ENCODE data around the gene FHL2. TPM values are rescaled to one million over a fixed set of nuclear protein-coding genes. Genes with fewer than 3 reads are reported as not detected.

FHL2 gene, protein sequence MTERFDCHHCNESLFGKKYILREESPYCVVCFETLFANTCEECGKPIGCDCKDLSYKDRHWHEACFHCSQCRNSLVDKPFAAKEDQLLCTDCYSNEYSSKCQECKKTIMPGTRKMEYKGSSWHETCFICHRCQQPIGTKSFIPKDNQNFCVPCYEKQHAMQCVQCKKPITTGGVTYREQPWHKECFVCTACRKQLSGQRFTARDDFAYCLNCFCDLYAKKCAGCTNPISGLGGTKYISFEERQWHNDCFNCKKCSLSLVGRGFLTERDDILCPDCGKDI
- total RNA-seq, result 27.5 TPM
- 10 to 100 TPM; 31.2 to 63.5 (median 42.9) TPM for polyA plus RNA-seq (ENCODE audit: insufficient read depth in 1 of 8, insufficient read length in 8 of 8, low replicate concordance in 1 of 8)
- long read RNA-seq, donor 1, partial matches to known transcripts, result 0 of 4 reads
- long read RNA-seq, donor 1, other reads (novel, unspliced or antisense), result 0 of 4 reads
- long read RNA-seq, donor 2, partial matches to known transcripts, result 0 of 3 reads
- long read RNA-seq, donor 2, other reads (novel, unspliced or antisense), result 0 of 3 reads
- long read RNA-seq, donor 3, transcript FHL2-205 (6 exons, 1,531 nt), result minor isoform, 10 of 28 reads
- long read RNA-seq, donor 3, transcript FHL2-206 (6 exons, 1,367 nt), result major isoform, 11 of 28 reads
- long read RNA-seq, donor 3, partial matches to known transcripts, result 0 of 28 reads
- long read RNA-seq, donor 3, other reads (novel, unspliced or antisense), result 0 of 28 reads
- long read RNA-seq, donor 4, partial matches to known transcripts, result 0 of 11 reads
- long read RNA-seq, donor 4, other reads (novel, unspliced or antisense), result 0 of 11 reads
- long read RNA-seq, donor 5, transcript FHL2-202 (7 exons, 1,769 nt), result minor isoform, 7 of 32 reads
- long read RNA-seq, donor 5, transcript FHL2-205 (6 exons, 1,531 nt), result major isoform, 14 of 32 reads
- long read RNA-seq, donor 5, transcript FHL2-206 (6 exons, 1,367 nt), result minor isoform, 7 of 32 reads
- long read RNA-seq, donor 5, partial matches to known transcripts, result 0 of 32 reads
- long read RNA-seq, donor 5, other reads (novel, unspliced or antisense), result 0 of 32 reads
- long read RNA-seq, donor 6, transcript FHL2-206 (6 exons, 1,367 nt), result major isoform, 9 of 28 reads
- long read RNA-seq, donor 6, transcript FHL2-205 (6 exons, 1,531 nt), result minor isoform, 8 of 28 reads
- long read RNA-seq, donor 6, transcript FHL2-204 (6 exons, 1,426 nt), result minor isoform, 5 of 28 reads
- long read RNA-seq, donor 6, partial matches to known transcripts, result 0 of 28 reads
- long read RNA-seq, donor 6, other reads (novel, unspliced or antisense), result 0 of 28 reads
- long read RNA-seq, donor 7, transcript FHL2-205 (6 exons, 1,531 nt), result major isoform, 7 of 15 reads
- long read RNA-seq, donor 7, partial matches to known transcripts, result 0 of 15 reads
- long read RNA-seq, donor 7, other reads (novel, unspliced or antisense), result 0 of 15 reads
- long read RNA-seq, donor 8, transcript FHL2-205 (6 exons, 1,531 nt), result major isoform, 6 of 15 reads
- long read RNA-seq, donor 8, partial matches to known transcripts, result 0 of 15 reads
- long read RNA-seq, donor 8, other reads (novel, unspliced or antisense), result 0 of 15 reads
- long read RNA-seq, donor 9, partial matches to known transcripts, result 0 of 9 reads
- long read RNA-seq, donor 9, other reads (novel, unspliced or antisense), result 0 of 9 reads
- long read RNA-seq, donor 10, transcript FHL2-206 (6 exons, 1,367 nt), result minor isoform, 7 of 35 reads
- long read RNA-seq, donor 10, transcript FHL2-205 (6 exons, 1,531 nt), result major isoform, 8 of 35 reads
- long read RNA-seq, donor 10, partial matches to known transcripts, result 11 of 35 reads
- long read RNA-seq, donor 10, other reads (novel, unspliced or antisense), result 0 of 35 reads
- long read RNA-seq, donor 11, transcript FHL2-205 (6 exons, 1,531 nt), result major isoform, 8 of 16 reads
- long read RNA-seq, donor 11, partial matches to known transcripts, result 0 of 16 reads
- long read RNA-seq, donor 11, other reads (novel, unspliced or antisense), result 0 of 16 reads

DNA sequence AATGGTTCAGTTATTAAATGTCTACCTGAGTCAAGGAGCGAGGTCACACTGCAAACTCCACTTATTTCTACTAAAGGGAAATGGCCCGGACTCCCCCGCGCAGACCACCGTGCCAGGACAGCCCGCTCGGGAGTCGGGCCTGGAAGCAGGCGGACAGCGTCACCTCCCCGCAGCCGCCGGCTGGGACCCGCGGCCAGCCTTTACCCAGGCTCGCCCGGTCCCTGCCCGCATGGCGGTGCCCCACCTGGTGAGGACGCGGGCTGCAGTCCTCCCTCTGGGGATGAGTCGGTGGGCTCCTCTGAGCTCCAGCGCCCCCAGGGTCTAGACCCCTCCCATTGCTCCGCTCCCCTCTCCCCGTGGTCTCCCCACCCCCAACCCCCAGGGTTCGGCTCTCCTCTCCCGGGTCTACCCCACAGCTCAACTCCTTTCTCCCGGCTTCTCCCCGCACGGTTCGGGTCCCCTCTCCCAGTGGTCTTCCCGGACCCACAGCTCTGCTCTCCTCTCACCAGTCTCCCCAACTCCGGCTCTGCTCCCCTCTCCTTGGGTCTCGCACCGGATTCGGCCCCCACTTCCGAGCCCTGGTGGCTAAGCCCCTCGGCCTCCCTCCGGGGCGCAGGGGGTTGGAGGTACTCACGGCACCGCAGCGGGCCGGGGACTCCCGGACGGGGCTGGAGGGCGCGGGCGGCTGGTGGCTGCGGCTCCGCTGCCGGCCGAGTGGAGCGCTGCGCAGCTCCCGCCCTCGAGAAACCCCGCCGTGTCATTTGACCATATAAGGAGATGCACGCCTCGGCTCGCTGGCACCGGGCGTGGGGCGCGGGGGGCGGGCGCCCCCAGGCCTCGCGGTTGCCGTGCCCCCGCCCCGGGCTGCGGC lies at the start of gene FHL2:
Gene FHL2, minus strand, starts transcription at position 716 of the 871 bp plus-strand sequence. CDS start 12,535 bp downstream, outside the sequence.
- H3K27me3 ChIP-seq (ENCODE audit: control insufficient read depth, insufficient read depth, low read length), result peaks cover 8% of the 10 kb centered on the region
- H3K4me1 ChIP-seq (ENCODE audit: control insufficient read depth, insufficient read depth, low read length), result peaks cover 16% of the 10 kb centered on the region
- H3K27ac ChIP-seq (ENCODE audit: low read length), result peak within 1 kb of the TSS; percentile 79
- peak; percentile 87 for DNase-seq
- H3K9me3 ChIP-seq (replicated peaks; ENCODE audit: control insufficient read depth, low read depth, low read length), result no peaks in the 10 kb centered on the region
- peaks cover 4% of the 10 kb centered on the region for H3K36me3 ChIP-seq (ENCODE audit: control insufficient read depth, insufficient read depth, low read length)
- under 1% methylated on average over 74 of the region's 74 CpGs for WGBS (ENCODE audit: insufficient coverage)
- peak within 1 kb of the TSS; percentile 78 for H3K4me3 ChIP-seq (ENCODE audit: low read length)

DNA sequence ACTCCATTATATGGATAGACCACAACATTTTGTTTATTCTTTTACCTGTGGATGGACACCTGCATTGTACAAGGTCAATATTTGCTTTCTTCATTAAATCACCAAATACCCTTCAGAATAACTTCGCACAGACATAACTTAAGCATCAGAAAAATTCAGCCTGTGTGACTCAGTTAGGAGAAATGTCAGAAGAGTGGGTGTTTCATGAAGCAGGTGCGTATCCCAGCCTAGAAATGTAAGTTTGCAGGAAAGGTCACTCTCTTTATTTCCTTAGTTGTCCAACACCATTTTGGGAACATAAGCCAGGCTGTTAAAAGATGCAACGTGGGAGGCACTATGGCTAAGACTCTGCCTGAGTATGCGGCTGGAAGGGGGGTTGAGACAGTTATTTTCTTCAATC lies 48.6 kb upstream of the FHL2 start:
- WGBS (ENCODE audit: insufficient coverage), result 70% methylated on average over 3 of the region's 4 CpGs
- H3K27me3 ChIP-seq (ENCODE audit: control insufficient read depth, insufficient read depth, low read length), result no peaks in the 10 kb centered on the region
- no peak overlapping the region for H3K4me3 ChIP-seq (ENCODE audit: low read length)
- no peaks in the 10 kb centered on the region for H3K36me3 ChIP-seq (ENCODE audit: control insufficient read depth, insufficient read depth, low read length)
- H3K9me3 ChIP-seq (replicated peaks; ENCODE audit: control insufficient read depth, low read depth, low read length), result no peaks in the 10 kb centered on the region
- H3K4me1 ChIP-seq (ENCODE audit: control insufficient read depth, insufficient read depth, low read length), result peaks cover 35% of the 10 kb centered on the region
- DNase-seq, result no peak
- no peak overlapping the region for H3K27ac ChIP-seq (ENCODE audit: low read length)

DNA sequence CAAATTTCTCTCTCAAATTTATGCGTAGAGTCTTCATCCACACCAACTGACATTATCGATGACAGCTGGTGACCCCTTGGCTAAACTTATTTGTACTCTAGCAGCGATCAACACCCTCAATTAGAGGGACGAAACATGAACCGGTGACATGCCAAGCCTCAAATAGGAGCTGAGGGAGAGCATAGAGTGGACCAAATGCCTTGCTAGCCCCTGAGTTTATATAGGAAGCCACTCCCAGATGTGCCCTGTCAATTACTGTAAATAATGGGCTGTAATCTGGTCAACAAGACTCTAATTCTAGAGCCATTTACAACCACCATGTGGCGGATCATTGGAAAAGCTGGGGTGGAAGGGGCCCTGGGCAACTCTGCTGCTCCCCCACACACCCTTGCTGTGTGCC lies 47.6 kb upstream of the FHL2 start:
- peaks cover 34% of the 10 kb centered on the region for H3K4me1 ChIP-seq (ENCODE audit: control insufficient read depth, insufficient read depth, low read length)
- H3K36me3 ChIP-seq (ENCODE audit: control insufficient read depth, insufficient read depth, low read length), result no peaks in the 10 kb centered on the region
- no CpG with 5 or more reads among the region's 6 CpGs for WGBS (ENCODE audit: insufficient coverage)
- no peaks in the 10 kb centered on the region for H3K9me3 ChIP-seq (replicated peaks; ENCODE audit: control insufficient read depth, low read depth, low read length)
- no peaks in the 10 kb centered on the region for H3K27me3 ChIP-seq (ENCODE audit: control insufficient read depth, insufficient read depth, low read length)
- no peak overlapping the region for H3K27ac ChIP-seq (ENCODE audit: low read length)
- DNase-seq, result peak; percentile 32
- H3K4me3 ChIP-seq (ENCODE audit: low read length), result no peak overlapping the region

DNA sequence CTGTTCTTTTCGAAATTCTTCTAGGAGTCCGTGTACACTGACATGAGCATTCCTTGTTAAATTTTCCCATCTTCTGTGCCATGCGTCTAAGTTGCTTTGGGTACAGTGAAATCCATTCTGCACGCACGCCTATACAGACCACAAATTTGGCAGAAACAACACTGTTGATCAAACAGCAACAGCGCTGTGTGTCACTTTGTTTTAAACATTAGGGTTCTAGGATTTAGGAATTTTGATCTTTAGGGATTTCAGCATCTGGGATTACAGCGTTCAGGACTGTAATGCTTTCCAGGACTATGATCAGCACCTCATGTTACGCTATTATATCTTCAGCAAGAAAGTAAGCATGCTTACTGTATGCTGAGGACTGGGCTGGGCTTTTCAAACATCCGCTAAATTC lies 47.1 kb upstream of the FHL2 start:
- Histone ChIP-seq H3K4me3 (ENCODE audit: low read length) (no peak overlapping the region), H3K27me3 (ENCODE audit: control insufficient read depth, insufficient read depth, low read length) (no peaks in the 10 kb centered on the region), H3K36me3 (ENCODE audit: control insufficient read depth, insufficient read depth, low read length) (no peaks in the 10 kb centered on the region), H3K9me3 (replicated peaks; ENCODE audit: control insufficient read depth, low read depth, low read length) (no peaks in the 10 kb centered on the region), H3K4me1 (ENCODE audit: control insufficient read depth, insufficient read depth, low read length) (peaks cover 30% of the 10 kb centered on the region), H3K27ac (ENCODE audit: low read length) (peak overlapping the region; percentile 1)
- DNase-seq, result peak; percentile 33
- WGBS (ENCODE audit: insufficient coverage), result 65% methylated on average over 5 of the region's 9 CpGs

DNA sequence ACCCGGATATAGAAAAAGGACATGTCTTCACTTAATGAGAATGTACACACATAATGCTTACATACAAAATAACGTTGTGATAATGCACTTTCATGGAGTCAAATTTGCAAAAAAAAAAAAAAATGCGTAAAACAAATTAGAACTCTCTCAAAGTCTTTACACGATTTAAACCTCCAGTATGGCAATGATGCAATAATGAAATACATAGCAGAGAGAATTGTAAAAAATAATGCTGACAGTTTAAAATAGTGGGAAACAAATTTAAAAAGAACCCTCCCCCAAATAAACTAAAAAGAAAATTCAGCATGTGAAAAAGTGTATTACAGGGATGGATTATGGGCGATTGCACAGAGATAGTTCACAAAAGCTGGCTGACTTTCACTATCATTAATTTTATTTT lies 46.6 kb upstream of the FHL2 start:
- DNase-seq, result no peak
- Histone ChIP-seq H3K9me3 (replicated peaks; ENCODE audit: control insufficient read depth, low read depth, low read length) (no peaks in the 10 kb centered on the region), H3K4me3 (ENCODE audit: low read length) (no peak overlapping the region), H3K27me3 (ENCODE audit: control insufficient read depth, insufficient read depth, low read length) (no peaks in the 10 kb centered on the region), H3K27ac (ENCODE audit: low read length) (no peak overlapping the region), H3K36me3 (ENCODE audit: control insufficient read depth, insufficient read depth, low read length) (no peaks in the 10 kb centered on the region), H3K4me1 (ENCODE audit: control insufficient read depth, insufficient read depth, low read length) (peaks cover 28% of the 10 kb centered on the region)
- 100% methylated on average over 1 of the region's 5 CpGs for WGBS (ENCODE audit: insufficient coverage)

DNA sequence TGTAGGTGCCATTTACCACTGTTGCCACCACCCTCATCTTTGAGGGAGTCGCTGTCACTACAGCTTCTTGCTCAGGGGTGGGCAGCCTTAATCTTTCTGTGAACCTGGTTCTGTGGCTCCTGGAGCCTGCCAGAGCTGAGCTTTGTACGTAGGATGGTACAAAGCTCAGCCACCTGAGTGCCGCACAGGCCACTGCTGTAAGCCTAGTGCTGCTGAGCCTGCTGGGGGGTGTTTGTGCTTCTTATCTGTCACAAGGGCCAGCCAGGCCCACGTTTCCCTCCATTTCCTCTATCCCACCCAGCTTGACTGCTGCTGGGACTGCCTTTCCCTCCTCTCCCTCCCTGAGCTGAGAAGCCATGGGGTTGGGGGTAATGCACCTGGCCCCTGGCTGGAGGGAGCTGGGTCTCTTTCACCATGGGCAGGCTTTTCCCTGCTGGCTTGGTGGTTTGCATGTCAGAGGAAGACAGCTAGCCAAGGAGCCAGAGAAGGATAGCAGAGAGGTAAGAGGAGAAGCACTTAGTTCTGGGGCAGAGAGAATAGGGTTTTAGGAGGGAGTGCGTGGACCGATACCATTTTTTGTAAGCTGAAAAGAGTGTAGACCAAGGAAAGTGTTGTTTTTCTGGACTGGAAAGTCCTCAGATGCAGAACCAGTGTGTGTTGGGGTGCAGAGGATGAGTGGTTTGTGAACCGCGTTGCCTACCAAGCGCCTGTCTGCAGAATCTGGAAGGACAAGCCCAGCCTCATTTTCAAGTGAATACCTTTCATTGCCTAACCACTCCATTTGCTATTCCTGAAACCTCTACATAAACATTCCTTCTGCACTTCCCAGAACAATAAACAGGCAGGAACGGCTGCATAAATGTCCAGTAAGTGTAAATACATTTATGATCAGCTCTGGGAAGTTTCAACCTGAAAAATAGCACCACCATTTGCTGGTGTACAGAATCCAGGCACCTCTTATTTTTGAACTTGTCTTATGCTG lies 45.1 kb upstream of the FHL2 start:
- Histone ChIP-seq H3K36me3 (ENCODE audit: control insufficient read depth, insufficient read depth, low read length) (no peaks in the 10 kb centered on the region), H3K4me1 (ENCODE audit: control insufficient read depth, insufficient read depth, low read length) (peaks cover 22% of the 10 kb centered on the region), H3K9me3 (replicated peaks; ENCODE audit: control insufficient read depth, low read depth, low read length) (no peaks in the 10 kb centered on the region), H3K27ac (ENCODE audit: low read length) (no peak overlapping the region), H3K4me3 (ENCODE audit: low read length) (no peak overlapping the region), H3K27me3 (ENCODE audit: control insufficient read depth, insufficient read depth, low read length) (no peaks in the 10 kb centered on the region)
- DNase-seq, result no peak
- WGBS (ENCODE audit: insufficient coverage), result 78% methylated on average over 5 of the region's 10 CpGs

DNA sequence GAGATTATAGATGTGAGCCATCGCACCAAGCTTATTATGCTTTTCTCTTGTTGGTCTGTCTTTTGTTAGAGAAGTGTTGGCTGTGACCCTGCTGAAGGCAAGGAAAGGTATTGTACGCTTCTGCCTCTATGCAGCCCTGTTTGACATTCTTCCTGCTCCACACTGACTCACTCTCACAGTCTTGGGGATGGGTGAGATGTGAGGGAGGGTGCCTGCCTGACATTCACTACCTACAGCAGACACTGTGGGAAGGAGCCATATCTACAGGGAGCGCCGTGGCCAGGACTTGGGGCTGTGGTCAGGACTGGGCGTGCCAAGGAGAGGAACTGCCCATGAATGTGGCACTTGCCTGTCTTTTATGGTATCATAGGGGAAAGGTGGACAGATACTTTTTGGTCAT lies 43.9 kb upstream of the FHL2 start:
- no peaks in the 10 kb centered on the region for H3K27me3 ChIP-seq (ENCODE audit: control insufficient read depth, insufficient read depth, low read length)
- WGBS (ENCODE audit: insufficient coverage), result no CpG with 5 or more reads among the region's 5 CpGs
- no peak overlapping the region for H3K27ac ChIP-seq (ENCODE audit: low read length)
- no peak for DNase-seq
- H3K4me1 ChIP-seq (ENCODE audit: control insufficient read depth, insufficient read depth, low read length), result peaks cover 26% of the 10 kb centered on the region
- no peaks in the 10 kb centered on the region for H3K36me3 ChIP-seq (ENCODE audit: control insufficient read depth, insufficient read depth, low read length)
- H3K4me3 ChIP-seq (ENCODE audit: low read length), result no peak overlapping the region
- H3K9me3 ChIP-seq (replicated peaks; ENCODE audit: control insufficient read depth, low read depth, low read length), result no peaks in the 10 kb centered on the region

DNA sequence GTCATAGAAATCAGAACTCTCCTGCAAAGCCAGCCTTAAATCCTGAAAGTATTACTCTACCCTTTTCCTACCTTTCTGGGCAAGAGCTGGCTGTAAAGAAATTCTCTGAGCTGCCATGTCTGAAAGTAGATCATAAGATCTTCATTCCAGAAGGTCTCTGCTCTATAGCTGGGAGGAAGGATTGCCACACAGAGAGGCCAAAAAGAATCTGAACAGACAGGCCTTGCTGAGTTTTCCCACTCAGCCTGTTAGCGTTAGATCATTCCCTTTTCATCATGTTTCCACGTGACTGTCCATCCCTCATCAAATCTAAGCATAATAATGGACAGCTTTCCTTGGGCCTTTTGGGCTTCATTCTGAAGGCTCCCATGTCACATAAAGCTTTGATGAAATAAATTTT lies 43.2 kb upstream of the FHL2 start:
- no peaks in the 10 kb centered on the region for H3K9me3 ChIP-seq (replicated peaks; ENCODE audit: control insufficient read depth, low read depth, low read length)
- no peaks in the 10 kb centered on the region for H3K36me3 ChIP-seq (ENCODE audit: control insufficient read depth, insufficient read depth, low read length)
- no peaks in the 10 kb centered on the region for H3K27me3 ChIP-seq (ENCODE audit: control insufficient read depth, insufficient read depth, low read length)
- peaks cover 24% of the 10 kb centered on the region for H3K4me1 ChIP-seq (ENCODE audit: control insufficient read depth, insufficient read depth, low read length)
- DNase-seq, result no peak
- no peak overlapping the region for H3K27ac ChIP-seq (ENCODE audit: low read length)
- 73% methylated on average over 2 of the region's 2 CpGs for WGBS (ENCODE audit: insufficient coverage)
- H3K4me3 ChIP-seq (ENCODE audit: low read length), result no peak overlapping the region
